ELR (cell line): ENCODE data around the gene NDUFB3.

Experiments used
- DNase-seq: peaks from one replicate; pipeline ENCODE4 v3.0.0-alpha.2; 2015; ENCODE audit warnings: low read depth

The NDUFB3 gene

GRCh38 chr2:201128933-201129505 is 57.2 kb downstream of the NDUFB3 start:
- peak; percentile 79 for DNase-seq

GRCh38 chr2:201130524-201131186 is 58.9 kb downstream of the NDUFB3 start:
- DNase-seq = peak; percentile 90

DNA sequence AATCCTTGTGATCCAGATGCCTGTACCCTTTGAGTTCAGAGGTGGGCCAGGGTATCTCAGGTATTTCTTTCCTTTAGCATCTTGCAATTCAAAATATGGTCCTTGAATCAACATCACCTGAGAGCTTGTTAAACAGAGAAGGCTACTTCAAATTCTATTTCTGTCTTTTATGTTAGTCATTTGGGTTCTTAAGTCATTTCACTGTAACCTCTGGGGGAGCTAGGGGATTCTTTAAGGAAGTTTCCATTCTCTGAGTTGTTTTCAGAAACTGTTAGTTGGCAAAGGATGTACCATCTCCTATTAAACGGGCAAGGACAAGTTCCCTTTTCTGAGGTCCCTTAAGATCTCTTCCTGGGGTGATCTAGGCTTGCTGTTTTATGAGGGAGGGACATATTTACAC is 60.7 kb downstream of the NDUFB3 start:
- no peak for DNase-seq
